Spleen (tissue), 11 donors: ENCODE results near the gene NUBP2. TPM values are rescaled to one million over a fixed set of nuclear protein-coding genes. Genes with fewer than 3 reads are reported as not detected.

Experiments
- DNase-seq: peaks from one replicate; pipeline ENCODE4 v3.0.0-alpha.2; 2020
- H3K27ac ChIP-seq, 8 donors: fragments of 200-600 bp; sonication (generic) in 7 of 8; 1 replicate in 4 of 8; 2 replicates in 4 of 8; pipeline versions ENCODE4 v1.5.0 to v1.8.0; 2016 to 2021; ENCODE audit warnings: inconsistent platforms in 4 of 8, mild to moderate bottlenecking in 4 of 8, moderate library complexity in 1 of 8
- H3K27me3 ChIP-seq, 7 donors: fragments of 200-600 bp; sonication (generic) in 6 of 7; replicated peaks in 1 of 7; 1 replicate in 4 of 7; 2 replicates in 3 of 7; pipeline versions ENCODE4 v1.5.0 to v1.8.0; 2016 to 2021; ENCODE audit warnings: inconsistent platforms in 3 of 7, mild to moderate bottlenecking in 1 of 7
- H3K36me3 ChIP-seq, 6 donors: fragments of 200-600 bp; sonication (generic) in 5 of 6; 1 replicate in 4 of 6; 2 replicates in 2 of 6; pipeline versions ENCODE4 v1.5.0 to v1.8.0; 2016 to 2021; ENCODE audit warnings: inconsistent platforms in 2 of 6
- H3K4me1 ChIP-seq, 6 donors: fragments of 200-600 bp; sonication (generic) in 5 of 6; 1 replicate in 3 of 6; 2 replicates in 3 of 6; pipeline versions ENCODE4 v1.5.0 to v1.8.0; 2016 to 2021; ENCODE audit warnings: inconsistent platforms in 3 of 6
- H3K4me3 ChIP-seq, 8 donors: fragments of 200-600 bp; sonication (generic) in 7 of 8; 1 replicate in 4 of 8; 2 replicates in 4 of 8; pipeline versions ENCODE4 v1.5.0 to v1.8.0; 2016 to 2021; ENCODE audit warnings: inconsistent platforms in 4 of 8, mild to moderate bottlenecking in 4 of 8, moderate library complexity in 2 of 8
- H3K9me3 ChIP-seq, 8 donors: fragments of 200-600 bp; sonication (generic) in 7 of 8; 1 replicate in 4 of 8; 2 replicates in 4 of 8; pipeline versions ENCODE4 v1.5.0 to v1.8.0; 2016 to 2021; ENCODE audit warnings: inconsistent platforms in 4 of 8
- CTCF ChIP-seq, 11 experiments: fragments of 200-600 bp in 7 of 11; fragments of 450-650 bp in 4 of 11; sonication (generic) in 4 of 11; IDR thresholded peaks in 8 of 11; conservative IDR thresholded peaks in 3 of 11; 1 replicate in 7 of 11; 2 replicates in 4 of 11; pipeline versions ENCODE4 v1.4.0 to v1.8.0; 2016 to 2021; ENCODE audit warnings: antibody characterized with exemption in 11 of 11, inconsistent platforms in 4 of 11, mild to moderate bottlenecking in 1 of 11
- POLR2A ChIP-seq, 3 donors: fragments of 450-650 bp; IDR thresholded peaks; one replicate each; pipeline ENCODE4 v1.5.1; 2017; ENCODE audit warnings: antibody characterized with exemption in 3 of 3, mild to moderate bottlenecking in 1 of 3
- POLR2AphosphoS5 ChIP-seq, 3 donors: sonication (generic); formaldehyde crosslinking; IDR thresholded peaks; one replicate each; pipeline ENCODE4 v1.5.1; 2017; ENCODE audit warnings: antibody characterized with exemption in 3 of 3
- WGBS, 5 donors: extraction: QIAGEN DNeasy Blood & Tissue Kit in 3 of 5; methylation state at CpG; one replicate each; pipeline versions ENCODE4 v1.1.5 to v1.1.7; 2013 to 2018; 5-methylcytosine and 5-hydroxymethylcytosine counted together
- intact Hi-C: fragments of 100-400 bp; cut with DNase I; formaldehyde crosslinking; loops from one replicate; pipeline ENCODE4 v1.15.0; 2023; ENCODE audit warnings: low total_unique reads
- polyA plus RNA-seq, 3 donors: library from polyadenylated mRNA; stranded (reverse); fragments of 200-250 nt; gene quantifications; one replicate each; pipeline ENCODE4 v1.2.1, GENCODE V29; 2013
- total RNA-seq, 7 donors: library from RNA; depleted of rRNA in 3 of 7; stranded (reverse); fragments of >200 nt in 3 of 7; fragmentation: NEBNext Ultra II Directional in 4 of 7; extraction: Animal tissue kit (Norgen Biotek cat#: 25700) in 4 of 7; gene quantifications; one replicate each; pipeline versions ENCODE4 v1.1.0 to v1.2.1, GENCODE V29; 2016 to 2021
- donor health status: healthy with polysubstance abuse.
- donor health status: DM: no; HTN: no; CAD: no; lungs with moderate emphysema.
- donor health status: DM: no; HTN: no; CAD: no.
- donor health status: Bipolar disorder and iron deficiency.
- donor health status: healthy.
- donor health status: DM: no; HTN: no; CAD: no.
- donor health status: DM: yes; HTN: yes; CAD: no.

NUBP2 gene
- total and polyA plus RNA-seq, 10 donors = 37.5 to 103 (median 57.3) TPM

DNA sequence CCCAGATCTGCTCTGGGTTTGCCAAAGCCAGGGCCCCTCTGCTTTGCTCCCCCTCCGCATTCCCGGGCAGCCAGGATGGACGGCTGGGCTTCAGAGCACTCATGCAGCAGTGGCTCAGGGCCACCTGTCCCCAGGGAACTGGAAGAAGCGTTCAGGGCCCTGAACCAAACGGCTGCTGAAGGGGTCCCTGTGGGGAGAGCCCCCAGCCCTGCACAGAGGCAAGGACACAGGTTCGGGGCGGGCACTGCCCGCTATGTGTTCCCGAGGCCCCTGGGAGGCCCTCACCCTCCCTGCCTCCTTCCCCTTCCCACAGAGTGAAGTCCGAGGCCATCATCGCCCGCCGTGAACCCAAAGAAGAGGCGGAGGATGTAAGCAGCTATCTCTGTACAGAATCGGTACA lies 21.8 kb upstream of the NUBP2 start:
- peaks cover 0 to 98% (median 72%) of the 10 kb centered on the region in 6 donors for H3K36me3 ChIP-seq
- no peak overlapping the region for H3K27ac ChIP-seq
- intact Hi-C loops = no loop called here
- no peak for TF ChIP-seq CTCF (IDR thresholded peaks at IDR 0.05 in 8 of 11, conservative IDR thresholded peaks at IDR 0.05 in 3 of 11)
- peak in 1 of 3 donors; percentile 42 for TF ChIP-seq POLR2AphosphoS5 (IDR thresholded peaks at IDR 0.05)
- H3K4me1 ChIP-seq = peaks cover 0 to 8% (median 0%) of the 10 kb centered on the region in 6 donors
- H3K27me3 ChIP-seq = no peaks in the 10 kb centered on the region
- no peak for DNase-seq
- no peaks in the 10 kb centered on the region for H3K9me3 ChIP-seq
- H3K4me3 ChIP-seq = no peak overlapping the region
- 84 to 97% (median 94%) methylated on average over 10 to 15 of the region's 15 CpGs for WGBS, 5 donors

GRCh38 chr16:1761751-1762150 lies 21.0 kb upstream of the NUBP2 start:
- WGBS, 5 donors = 92 to 96% (median 93%) methylated on average over 10 to 15 of the region's 15 CpGs
- Histone ChIP-seq H3K27ac (no peak overlapping the region), H3K36me3 (peaks cover 0 to 100% (median 80%) of the 10 kb centered on the region in 6 donors), H3K4me1 (peaks cover 0 to 8% (median 0%) of the 10 kb centered on the region in 6 donors), H3K9me3 (no peaks in the 10 kb centered on the region), H3K27me3 (no peaks in the 10 kb centered on the region), H3K4me3 (no peak overlapping the region)
- no peak for TF ChIP-seq CTCF (IDR thresholded peaks at IDR 0.05 in 8 of 11, conservative IDR thresholded peaks at IDR 0.05 in 3 of 11)
- no peak for TF ChIP-seq POLR2AphosphoS5 (IDR thresholded peaks at IDR 0.05)
- TF ChIP-seq POLR2A (IDR thresholded peaks at IDR 0.05) = no peak
- DNase-seq = peak; percentile 58
- intact Hi-C loops = no loop called here

DNA sequence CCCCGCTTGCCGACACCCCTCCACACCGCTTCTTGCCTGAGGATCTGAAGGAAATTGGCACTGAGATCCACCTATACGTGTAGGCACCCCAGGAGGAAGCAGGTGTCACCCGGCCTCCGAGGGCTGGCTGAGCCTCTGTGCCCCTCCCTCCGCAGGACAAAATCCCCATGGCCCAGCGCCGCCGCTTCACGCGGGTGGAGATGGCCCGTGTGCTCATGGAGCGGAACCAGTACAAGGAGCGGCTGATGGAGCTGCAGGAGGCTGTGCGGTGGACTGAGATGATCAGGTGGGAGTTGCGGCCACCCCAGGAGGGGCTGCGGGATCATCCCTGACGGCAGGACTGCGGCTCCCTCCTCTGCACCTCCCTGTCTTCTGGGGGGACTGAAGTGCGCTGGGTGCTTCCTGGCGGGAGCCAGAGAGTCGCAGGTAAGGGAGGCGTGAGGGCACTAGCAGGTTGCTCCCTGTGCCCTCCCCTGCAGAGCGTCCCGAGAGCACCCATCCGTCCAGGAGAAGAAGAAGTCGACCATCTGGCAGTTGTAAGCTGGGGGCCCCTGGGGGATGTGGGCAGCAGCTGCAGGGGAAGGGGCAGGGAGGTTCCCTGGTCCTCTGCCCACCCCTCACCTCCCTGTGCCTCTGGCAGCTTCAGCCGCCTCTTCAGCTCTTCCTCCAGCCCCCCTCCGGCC lies 20.4 kb upstream of the NUBP2 start:
- WGBS, 5 donors = 90 to 94% (median 92%) methylated on average over 26 to 30 of the region's 30 CpGs
- Histone ChIP-seq H3K4me1 (peaks cover 0 to 2% (median 0%) of the 10 kb centered on the region in 6 donors), H3K27ac (no peak overlapping the region), H3K27me3 (no peaks in the 10 kb centered on the region), H3K9me3 (no peaks in the 10 kb centered on the region), H3K4me3 (no peak overlapping the region), H3K36me3 (peaks cover 0 to 100% (median 85%) of the 10 kb centered on the region in 6 donors)
- no peak for DNase-seq
- no peak for TF ChIP-seq CTCF (IDR thresholded peaks at IDR 0.05 in 8 of 11, conservative IDR thresholded peaks at IDR 0.05 in 3 of 11)
- TF ChIP-seq POLR2AphosphoS5 (IDR thresholded peaks at IDR 0.05) = peak in 2 of 3 donors; percentile 29 to 44
- intact Hi-C loops = no loop called here

GRCh38 chr16:1762879-1763520 lies 19.8 kb upstream of the NUBP2 start:
- Histone ChIP-seq H3K9me3 (no peaks in the 10 kb centered on the region), H3K4me1 (no peaks in the 10 kb centered on the region), H3K4me3 (no peak overlapping the region), H3K27me3 (no peaks in the 10 kb centered on the region), H3K36me3 (peaks cover 0 to 100% (median 87%) of the 10 kb centered on the region in 6 donors), H3K27ac (no peak overlapping the region)
- no peak for DNase-seq
- 84 to 94% (median 92%) methylated on average over 22 to 24 of the region's 24 CpGs for WGBS, 5 donors
- TF ChIP-seq POLR2AphosphoS5 (IDR thresholded peaks at IDR 0.05) (no peak), POLR2A (IDR thresholded peaks at IDR 0.05) (no peak), CTCF (IDR thresholded peaks at IDR 0.05 in 8 of 11, conservative IDR thresholded peaks at IDR 0.05 in 3 of 11) (no peak)
- intact Hi-C loops = no loop called here
